ENCODE data around the gene FBXL2.
A peak's percentile ranks its signal among the peaks of the same experiment; 100 is the strongest.

Gene FBXL2, protein sequence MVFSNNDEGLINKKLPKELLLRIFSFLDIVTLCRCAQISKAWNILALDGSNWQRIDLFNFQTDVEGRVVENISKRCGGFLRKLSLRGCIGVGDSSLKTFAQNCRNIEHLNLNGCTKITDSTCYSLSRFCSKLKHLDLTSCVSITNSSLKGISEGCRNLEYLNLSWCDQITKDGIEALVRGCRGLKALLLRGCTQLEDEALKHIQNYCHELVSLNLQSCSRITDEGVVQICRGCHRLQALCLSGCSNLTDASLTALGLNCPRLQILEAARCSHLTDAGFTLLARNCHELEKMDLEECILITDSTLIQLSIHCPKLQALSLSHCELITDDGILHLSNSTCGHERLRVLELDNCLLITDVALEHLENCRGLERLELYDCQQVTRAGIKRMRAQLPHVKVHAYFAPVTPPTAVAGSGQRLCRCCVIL

DNA sequence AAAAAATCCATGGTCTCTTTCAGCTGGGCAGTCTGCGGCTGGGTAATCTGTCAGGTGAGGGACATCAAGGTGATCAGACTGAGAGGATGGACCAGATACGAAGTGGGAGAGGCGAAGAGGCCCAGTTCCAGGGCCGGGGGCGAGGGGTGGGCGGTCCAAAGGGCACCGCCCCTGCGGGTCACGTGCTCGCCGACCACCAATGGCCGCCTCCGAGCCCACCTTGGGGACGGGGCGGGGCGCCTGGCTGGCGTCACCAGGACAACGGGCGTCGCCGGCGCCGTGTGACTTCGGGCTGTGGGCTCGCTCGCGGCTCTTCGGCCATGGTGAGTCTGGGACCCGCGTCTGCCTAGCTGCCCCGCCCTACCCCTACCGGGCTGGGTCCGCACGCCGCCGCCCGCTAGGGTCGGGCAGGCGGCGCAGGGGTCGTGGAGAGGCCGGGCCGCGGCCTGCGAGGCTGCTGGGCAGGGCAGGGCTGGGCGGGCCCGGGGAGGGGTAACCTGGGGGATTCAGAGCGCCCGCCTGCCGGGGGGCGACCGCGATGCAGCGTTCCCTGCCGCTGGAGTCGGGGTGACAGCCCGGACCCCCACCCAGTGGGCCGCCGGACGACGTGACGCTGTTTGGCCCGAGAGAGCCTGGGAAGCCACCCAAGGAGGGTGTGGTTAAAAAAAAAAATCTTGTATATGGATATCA, at the start of gene FBXL2:
Gene FBXL2 (plus strand): TSS at position 250 of the 690 bp plus-strand sequence. CDS start 71 bp downstream, at position 321.
- Histone ChIP-seq H3K4me1 (ENCODE audit: low read length) (peaks cover 11% of the 10 kb centered on the region), H3K27me3 (ENCODE audit: low read depth, low read length) (no peaks in the 10 kb centered on the region), H3K36me3 (replicated peaks; ENCODE audit: low read depth, low read length) (no peaks in the 10 kb centered on the region), H3K9me3 (ENCODE audit: insufficient read depth, low read length) (no peaks in the 10 kb centered on the region), H3K79me2 (ENCODE audit: low read length) (no peaks in the 10 kb centered on the region), H3K4me2 (ENCODE audit: low read length) (peak within 1 kb of the TSS; percentile 86), H4K20me1 (ENCODE audit: insufficient read depth, low read length) (no peaks in the 10 kb centered on the region), H2AFZ (ENCODE audit: low read depth, low read length) (peak within 1 kb of the TSS; percentile 93), H3K27ac (ENCODE audit: low read length) (no peak within 1 kb of the TSS), H3K9ac (ENCODE audit: low read length) (peak within 1 kb of the TSS; percentile 54), H3K4me3 (ENCODE audit: low read length) (peak within 1 kb of the TSS; percentile 79)
- no peak for TF ChIP-seq EZH2phosphoT487 (IDR thresholded peaks at IDR 0.05; ENCODE audit: low read depth)
- TF ChIP-seq, protein P1, sequence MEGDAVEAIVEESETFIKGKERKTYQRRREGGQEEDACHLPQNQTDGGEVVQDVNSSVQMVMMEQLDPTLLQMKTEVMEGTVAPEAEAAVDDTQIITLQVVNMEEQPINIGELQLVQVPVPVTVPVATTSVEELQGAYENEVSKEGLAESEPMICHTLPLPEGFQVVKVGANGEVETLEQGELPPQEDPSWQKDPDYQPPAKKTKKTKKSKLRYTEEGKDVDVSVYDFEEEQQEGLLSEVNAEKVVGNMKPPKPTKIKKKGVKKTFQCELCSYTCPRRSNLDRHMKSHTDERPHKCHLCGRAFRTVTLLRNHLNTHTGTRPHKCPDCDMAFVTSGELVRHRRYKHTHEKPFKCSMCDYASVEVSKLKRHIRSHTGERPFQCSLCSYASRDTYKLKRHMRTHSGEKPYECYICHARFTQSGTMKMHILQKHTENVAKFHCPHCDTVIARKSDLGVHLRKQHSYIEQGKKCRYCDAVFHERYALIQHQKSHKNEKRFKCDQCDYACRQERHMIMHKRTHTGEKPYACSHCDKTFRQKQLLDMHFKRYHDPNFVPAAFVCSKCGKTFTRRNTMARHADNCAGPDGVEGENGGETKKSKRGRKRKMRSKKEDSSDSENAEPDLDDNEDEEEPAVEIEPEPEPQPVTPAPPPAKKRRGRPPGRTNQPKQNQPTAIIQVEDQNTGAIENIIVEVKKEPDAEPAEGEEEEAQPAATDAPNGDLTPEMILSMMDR (IDR thresholded peaks at IDR 0.05; ENCODE audit: low read depth, low read length), result no peak

DNA sequence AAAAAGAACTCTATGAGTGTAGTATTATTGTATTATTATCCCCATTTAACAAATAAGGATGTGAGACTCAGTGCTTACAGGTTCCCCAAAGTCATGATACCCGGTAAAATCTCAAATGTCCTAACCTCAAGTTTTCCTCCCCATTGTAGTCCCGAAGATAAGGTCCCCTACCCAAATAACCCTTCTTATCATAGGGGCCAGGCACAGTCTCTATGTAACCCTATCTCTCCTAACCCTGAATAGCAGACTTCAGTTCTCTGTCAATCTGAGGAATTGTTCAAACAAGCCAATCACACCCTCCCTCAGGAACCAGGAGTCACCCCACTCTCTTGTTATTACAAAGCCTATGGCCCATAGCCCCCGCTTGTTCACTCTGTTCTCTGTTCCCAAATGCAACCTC, 48.2 kb upstream of the FBXL2 start:
- Histone ChIP-seq H2AFZ (ENCODE audit: low read depth, low read length) (no peak overlapping the region), H3K9ac (ENCODE audit: low read length) (no peak overlapping the region)
- TF ChIP-seq, protein P1 (IDR thresholded peaks at IDR 0.05; ENCODE audit: low read depth, low read length), result no peak
- no peak for TF ChIP-seq EZH2phosphoT487 (IDR thresholded peaks at IDR 0.05; ENCODE audit: low read depth)

DNA sequence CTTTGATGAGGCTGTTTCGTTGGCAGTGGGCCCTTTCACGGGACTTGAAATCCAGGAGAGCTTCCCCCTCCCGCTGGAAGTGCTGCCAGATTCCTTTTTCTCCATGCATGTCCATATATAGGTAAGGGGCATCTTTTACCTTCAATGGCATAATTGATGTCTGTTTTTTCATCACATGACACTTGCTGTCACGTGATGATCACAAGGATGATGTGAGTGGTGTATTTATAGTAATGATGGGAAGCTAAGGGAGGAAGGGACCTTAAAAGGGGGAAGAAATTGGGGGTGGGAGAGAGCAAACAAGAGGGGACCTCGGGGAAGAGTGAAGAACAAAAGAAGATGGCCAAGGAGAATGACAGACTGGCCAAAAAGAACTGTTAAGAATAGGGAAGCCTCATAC, 47.3 kb upstream of the FBXL2 start:
- no peaks in the 10 kb centered on the region for H3K9me3 ChIP-seq (ENCODE audit: insufficient read depth, low read length)
- no peaks in the 10 kb centered on the region for H3K27me3 ChIP-seq (ENCODE audit: low read depth, low read length)
- H2AFZ ChIP-seq (ENCODE audit: low read depth, low read length), result no peak overlapping the region
- H4K20me1 ChIP-seq (ENCODE audit: insufficient read depth, low read length), result no peaks in the 10 kb centered on the region
- H3K36me3 ChIP-seq (replicated peaks; ENCODE audit: low read depth, low read length), result no peaks in the 10 kb centered on the region
- H3K4me2 ChIP-seq (ENCODE audit: low read length), result no peak overlapping the region
- H3K9ac ChIP-seq (ENCODE audit: low read length), result no peak overlapping the region
- H3K79me2 ChIP-seq (ENCODE audit: low read length), result no peaks in the 10 kb centered on the region
- TF ChIP-seq, protein P1 (IDR thresholded peaks at IDR 0.05; ENCODE audit: low read depth, low read length), result no peak
- TF ChIP-seq EZH2phosphoT487 (IDR thresholded peaks at IDR 0.05; ENCODE audit: low read depth), result no peak
- H3K4me3 ChIP-seq (ENCODE audit: low read length), result no peak overlapping the region
- H3K27ac ChIP-seq (ENCODE audit: low read length), result no peak overlapping the region
- no peaks in the 10 kb centered on the region for H3K4me1 ChIP-seq (ENCODE audit: low read length)

More for the DNA sequence above, 48.2 kb upstream of the FBXL2 start:
- H3K4me2 ChIP-seq (ENCODE audit: low read length), result no peak overlapping the region
- no peaks in the 10 kb centered on the region for H3K36me3 ChIP-seq (replicated peaks; ENCODE audit: low read depth, low read length)
- H3K4me3 ChIP-seq (ENCODE audit: low read length), result no peak overlapping the region
- H3K9me3 ChIP-seq (ENCODE audit: insufficient read depth, low read length), result no peaks in the 10 kb centered on the region
- H3K27me3 ChIP-seq (ENCODE audit: low read depth, low read length), result no peaks in the 10 kb centered on the region
- H3K4me1 ChIP-seq (ENCODE audit: low read length), result no peaks in the 10 kb centered on the region
- no peaks in the 10 kb centered on the region for H3K79me2 ChIP-seq (ENCODE audit: low read length)
- H3K27ac ChIP-seq (ENCODE audit: low read length), result no peak overlapping the region
- no peaks in the 10 kb centered on the region for H4K20me1 ChIP-seq (ENCODE audit: insufficient read depth, low read length)

DNA sequence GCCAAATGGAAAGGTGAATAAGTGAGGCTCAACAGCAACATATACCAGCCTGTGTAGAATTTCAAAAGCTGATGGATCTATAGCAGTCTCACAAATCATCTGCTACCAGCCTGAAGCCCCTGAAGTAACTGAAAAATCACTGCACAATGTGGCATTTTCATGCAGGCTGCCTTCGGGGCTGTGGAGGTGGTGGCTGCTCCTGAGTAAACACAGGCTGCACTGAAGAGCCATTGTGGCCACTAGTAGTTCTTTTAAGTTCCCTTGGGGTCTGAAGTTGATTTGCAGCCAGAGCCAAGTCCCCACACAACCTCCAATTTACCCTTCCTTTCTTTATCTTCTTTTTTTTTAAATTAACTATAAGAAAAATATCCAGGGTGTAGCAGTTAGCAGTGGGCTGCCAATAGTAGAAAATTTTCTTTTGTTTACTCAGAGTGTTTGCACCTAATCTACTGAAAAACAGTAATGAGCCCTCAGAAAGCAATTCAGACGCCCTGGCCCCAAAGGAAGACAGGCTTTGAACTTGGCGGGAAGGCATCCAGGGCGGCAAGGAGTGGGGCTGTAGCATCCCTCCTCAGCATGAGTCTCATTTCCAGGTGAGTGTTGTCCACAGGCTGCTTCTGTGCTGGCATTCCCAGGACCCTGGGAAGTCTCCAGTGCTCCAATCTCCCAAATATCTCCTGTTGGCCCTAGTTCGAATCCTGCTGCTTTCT, 45.3 kb upstream of the FBXL2 start:
- Histone ChIP-seq H3K79me2 (ENCODE audit: low read length) (no peaks in the 10 kb centered on the region), H3K9ac (ENCODE audit: low read length) (no peak overlapping the region), H3K27me3 (ENCODE audit: low read depth, low read length) (no peaks in the 10 kb centered on the region), H3K4me1 (ENCODE audit: low read length) (no peaks in the 10 kb centered on the region), H2AFZ (ENCODE audit: low read depth, low read length) (no peak overlapping the region), H3K27ac (ENCODE audit: low read length) (no peak overlapping the region), H3K4me2 (ENCODE audit: low read length) (no peak overlapping the region), H3K9me3 (ENCODE audit: insufficient read depth, low read length) (no peaks in the 10 kb centered on the region), H4K20me1 (ENCODE audit: insufficient read depth, low read length) (no peaks in the 10 kb centered on the region), H3K4me3 (ENCODE audit: low read length) (no peak overlapping the region), H3K36me3 (replicated peaks; ENCODE audit: low read depth, low read length) (no peaks in the 10 kb centered on the region)
- TF ChIP-seq EZH2phosphoT487 (IDR thresholded peaks at IDR 0.05; ENCODE audit: low read depth), result no peak
- TF ChIP-seq, protein P1 (IDR thresholded peaks at IDR 0.05; ENCODE audit: low read depth, low read length), result no peak

Measured in OCI-LY3 (cell line).